SJSA1 (cell line): ENCODE data around the gene UBE2I. TPM values are rescaled to one million over a fixed set of nuclear protein-coding genes. Genes with fewer than 3 reads are reported as not detected.

ENCODE experiments used
- DNase-seq, 2 experiments: peaks; one replicate each; pipeline ENCODE4 v3.0.0-alpha.2; 2015 to 2020; ENCODE audit warnings: low spot score in 2 of 2, low read depth in 1 of 2
- H3K27ac ChIP-seq: fragments of 250-450 bp; sonication (Bioruptor Pico); 2 replicates; pipeline ENCODE4 v1.5.1; 2020; ENCODE audit warnings: mild to moderate bottlenecking, moderate library complexity
- H3K27me3 ChIP-seq: fragments of 250-450 bp; sonication (Bioruptor Pico); replicated peaks from 2 replicates; pipeline ENCODE4 v1.5.1; 2020; ENCODE audit warnings: mild to moderate bottlenecking, moderate library complexity
- H3K36me3 ChIP-seq: fragments of 250-450 bp; sonication (Bioruptor Pico); 2 replicates; pipeline ENCODE4 v1.5.1; 2020; ENCODE audit warnings: mild to moderate bottlenecking
- H3K4me1 ChIP-seq: fragments of 250-450 bp; sonication (Bioruptor Pico); replicated peaks from 2 replicates; pipeline ENCODE4 v1.6.1; 2021; ENCODE audit warnings: mild to moderate bottlenecking
- H3K4me3 ChIP-seq: fragments of 250-450 bp; sonication (Bioruptor Pico); 2 replicates; pipeline ENCODE4 v1.5.1; 2020; ENCODE audit warnings: mild to moderate bottlenecking
- H3K9me3 ChIP-seq: fragments of 250-450 bp; sonication (Bioruptor Pico); replicated peaks from 2 replicates; pipeline ENCODE4 v1.5.1; 2020; ENCODE audit warnings: mild to moderate bottlenecking
- total RNA-seq: library from RNA; depleted of rRNA; stranded (reverse); fragments of >200 nt; shearing (Covaris generic); gene quantifications from 2 replicates; pipeline ENCODE4 v1.2.3, GENCODE V29; 2014

The UBE2I gene
- total RNA-seq, 1 experiment from 2014 or later: 77.4 TPM

GRCh38 chr16:1308036-1308976 lies 1.1 kb upstream of the UBE2I start:
- no peaks in the 10 kb centered on the region for H3K27me3 ChIP-seq
- DNase-seq: no peak
- H3K4me3 ChIP-seq: peak overlapping the region; percentile 83
- peaks cover 34% of the 10 kb centered on the region for H3K36me3 ChIP-seq
- no peaks in the 10 kb centered on the region for H3K9me3 ChIP-seq
- peak overlapping the region; percentile 100 for H3K27ac ChIP-seq
- H3K4me1 ChIP-seq: peaks cover 19% of the 10 kb centered on the region

- no peaks in the 10 kb centered on the region for H3K9me3 ChIP-seq
- no peaks in the 10 kb centered on the region for H3K27me3 ChIP-seq
- DNase-seq: peak in 1 of 2 experiments; percentile 26
- 0 out of 2 replicates have a peak overlapping the region, but pooled peaks have one; percentile 0 for H3K27ac ChIP-seq
- H3K4me3 ChIP-seq: peak overlapping the region; percentile 83
- H3K36me3 ChIP-seq: peaks cover 51% of the 10 kb centered on the region
- peaks cover 19% of the 10 kb centered on the region for H3K4me1 ChIP-seq
These were observed 724 bp downstream of the UBE2I start for GRCh38 chr16:1309888-1310831.

GRCh38 chr16:1310832-1311200 lies 1.4 kb downstream of the UBE2I start:
- Histone ChIP-seq H3K4me1 (peaks cover 19% of the 10 kb centered on the region), H3K36me3 (peaks cover 58% of the 10 kb centered on the region), H3K9me3 (no peaks in the 10 kb centered on the region), H3K4me3 (peak overlapping the region; percentile 83), H3K27me3 (no peaks in the 10 kb centered on the region), H3K27ac (no peak overlapping the region)
- DNase-seq: no peak

GRCh38 chr16:1311212-1311737 lies 1.8 kb downstream of the UBE2I start:
- Histone ChIP-seq H3K27me3 (no peaks in the 10 kb centered on the region), H3K4me3 (peak overlapping the region; percentile 83), H3K27ac (no peak overlapping the region), H3K36me3 (peaks cover 62% of the 10 kb centered on the region), H3K9me3 (no peaks in the 10 kb centered on the region), H3K4me1 (peaks cover 19% of the 10 kb centered on the region)
- DNase-seq: no peak

- Histone ChIP-seq H3K9me3 (no peaks in the 10 kb centered on the region), H3K36me3 (peaks cover 69% of the 10 kb centered on the region), H3K27ac (no peak overlapping the region), H3K4me3 (peak overlapping the region; percentile 83), H3K4me1 (peaks cover 19% of the 10 kb centered on the region), H3K27me3 (no peaks in the 10 kb centered on the region)
- DNase-seq: no peak
These were observed 2.5 kb downstream of the UBE2I start for GRCh38 chr16:1311738-1312466.

GRCh38 chr16:1312467-1312816 lies 3.0 kb downstream of the UBE2I start:
- peaks cover 74% of the 10 kb centered on the region for H3K36me3 ChIP-seq
- no peak overlapping the region for H3K4me3 ChIP-seq

GRCh38 chr16:1312903-1313302 lies 3.5 kb downstream of the UBE2I start:
- Histone ChIP-seq H3K4me1 (peaks cover 19% of the 10 kb centered on the region), H3K4me3 (no peak overlapping the region), H3K27me3 (no peaks in the 10 kb centered on the region), H3K9me3 (no peaks in the 10 kb centered on the region), H3K27ac (no peak overlapping the region), H3K36me3 (peaks cover 79% of the 10 kb centered on the region)
- no peak for DNase-seq

More at GRCh38 chr16:1312467-1312816, 3.0 kb downstream of the UBE2I start:
- Histone ChIP-seq H3K9me3 (no peaks in the 10 kb centered on the region), H3K27ac (no peak overlapping the region), H3K27me3 (no peaks in the 10 kb centered on the region), H3K4me1 (peaks cover 19% of the 10 kb centered on the region)
- no peak for DNase-seq

GRCh38 chr16:1313721-1314369 lies 4.4 kb downstream of the UBE2I start:
- no peak for DNase-seq
- Histone ChIP-seq H3K4me1 (peaks cover 19% of the 10 kb centered on the region), H3K27ac (no peak overlapping the region), H3K36me3 (peaks cover 88% of the 10 kb centered on the region), H3K9me3 (no peaks in the 10 kb centered on the region), H3K4me3 (no peak overlapping the region), H3K27me3 (no peaks in the 10 kb centered on the region)

- H3K27me3 ChIP-seq: no peaks in the 10 kb centered on the region
- H3K4me1 ChIP-seq: peaks cover 16% of the 10 kb centered on the region
- H3K27ac ChIP-seq: no peak overlapping the region
- no peak overlapping the region for H3K4me3 ChIP-seq
- H3K9me3 ChIP-seq: no peaks in the 10 kb centered on the region
- no peak for DNase-seq
- H3K36me3 ChIP-seq: peaks cover 95% of the 10 kb centered on the region
These were observed 5.1 kb downstream of the UBE2I start for GRCh38 chr16:1314399-1315068.

GRCh38 chr16:1315081-1316032 lies 5.9 kb downstream of the UBE2I start:
- no peaks in the 10 kb centered on the region for H3K9me3 ChIP-seq
- DNase-seq: no peak
- H3K27ac ChIP-seq: no peak overlapping the region
- no peaks in the 10 kb centered on the region for H3K27me3 ChIP-seq
- H3K36me3 ChIP-seq: peaks cover 98% of the 10 kb centered on the region
- no peak overlapping the region for H3K4me3 ChIP-seq
- H3K4me1 ChIP-seq: peaks cover 16% of the 10 kb centered on the region

GRCh38 chr16:1316033-1316405 lies 6.6 kb downstream of the UBE2I start:
- Histone ChIP-seq H3K4me1 (peaks cover 10% of the 10 kb centered on the region), H3K36me3 (peaks cover 98% of the 10 kb centered on the region), H3K9me3 (no peaks in the 10 kb centered on the region), H3K27ac (no peak overlapping the region), H3K4me3 (no peak overlapping the region), H3K27me3 (no peaks in the 10 kb centered on the region)
- no peak for DNase-seq
